CD4-positive, alpha-beta T cell treated with Interferon gamma for 1 hour (primary cell): ENCODE measurements around the gene PRKAG3.

ENCODE experiments used
- DNase-seq: peaks from one replicate; pipeline ENCODE4 v3.0.0-alpha.2; 2020

The PRKAG3 gene

DNA sequence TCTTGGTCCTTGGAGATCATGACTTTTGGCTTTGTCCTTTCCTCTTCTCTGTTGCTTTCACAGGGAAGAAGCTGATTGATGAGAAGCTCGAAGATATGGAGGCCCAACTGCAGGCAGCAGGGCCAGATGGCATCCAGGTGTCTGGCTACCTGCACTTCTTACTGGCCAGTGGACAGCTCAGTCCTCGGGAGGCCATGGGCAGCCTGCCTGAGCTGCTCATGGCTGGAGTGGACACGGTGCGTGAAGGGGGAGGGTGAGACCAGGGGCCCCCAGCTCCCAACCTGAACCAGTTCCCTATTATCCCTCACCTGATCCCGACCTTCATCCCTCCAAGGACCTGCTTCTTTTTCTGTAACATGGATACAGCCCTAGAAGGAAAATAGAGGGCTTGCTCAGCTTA, 18.7 kb downstream of the PRKAG3 start:
- DNase-seq = no peak

- DNase-seq = no peak
Observed at GRCh38 chr2:218812096-218812815, 19.3 kb downstream of the PRKAG3 start.

GRCh38 chr2:218811382-218811781, 20.2 kb downstream of the PRKAG3 start:
- DNase-seq = no peak

GRCh38 chr2:218810256-218810655, 21.3 kb downstream of the PRKAG3 start:
- DNase-seq = no peak

- no peak for DNase-seq
Observed at GRCh38 chr2:218809515-218809914, 22.1 kb downstream of the PRKAG3 start.

GRCh38 chr2:218807626-218808025, 24.0 kb downstream of the PRKAG3 start:
- no peak for DNase-seq

DNA sequence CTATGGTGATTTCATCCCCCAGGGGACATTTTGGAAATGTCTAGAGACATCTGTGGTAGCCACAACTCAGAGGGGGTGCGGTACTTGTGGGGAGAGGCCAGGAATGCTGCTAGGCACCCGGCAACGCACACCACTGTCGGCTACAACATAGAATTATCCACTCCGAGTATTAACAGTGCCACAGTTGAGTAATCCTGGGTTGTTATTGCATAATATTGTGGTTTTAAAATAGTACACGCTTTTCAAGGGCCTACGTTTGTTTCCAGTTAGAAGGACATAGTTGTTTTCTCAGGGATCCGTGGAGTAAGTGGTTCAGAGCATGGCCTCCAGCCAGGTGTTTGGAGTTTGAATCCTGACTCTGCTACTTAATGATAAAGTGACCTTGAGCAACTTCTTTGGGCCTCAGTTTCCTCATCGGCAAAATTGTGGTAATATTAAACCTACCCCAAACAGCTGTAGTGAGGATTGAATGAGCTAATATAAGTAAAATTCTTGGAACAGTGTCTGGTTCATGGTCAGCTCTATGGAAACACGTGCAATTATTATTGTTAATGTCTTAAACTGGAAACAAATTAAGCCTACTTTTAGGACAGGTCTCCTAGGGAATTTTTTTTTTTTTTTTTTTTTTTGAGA, 25.1 kb downstream of the PRKAG3 start:
- DNase-seq = no peak

- no peak for DNase-seq
Observed at GRCh38 chr2:218805627-218806026, 26.0 kb downstream of the PRKAG3 start.

GRCh38 chr2:218804817-218805216, 26.8 kb downstream of the PRKAG3 start:
- no peak for DNase-seq

DNA sequence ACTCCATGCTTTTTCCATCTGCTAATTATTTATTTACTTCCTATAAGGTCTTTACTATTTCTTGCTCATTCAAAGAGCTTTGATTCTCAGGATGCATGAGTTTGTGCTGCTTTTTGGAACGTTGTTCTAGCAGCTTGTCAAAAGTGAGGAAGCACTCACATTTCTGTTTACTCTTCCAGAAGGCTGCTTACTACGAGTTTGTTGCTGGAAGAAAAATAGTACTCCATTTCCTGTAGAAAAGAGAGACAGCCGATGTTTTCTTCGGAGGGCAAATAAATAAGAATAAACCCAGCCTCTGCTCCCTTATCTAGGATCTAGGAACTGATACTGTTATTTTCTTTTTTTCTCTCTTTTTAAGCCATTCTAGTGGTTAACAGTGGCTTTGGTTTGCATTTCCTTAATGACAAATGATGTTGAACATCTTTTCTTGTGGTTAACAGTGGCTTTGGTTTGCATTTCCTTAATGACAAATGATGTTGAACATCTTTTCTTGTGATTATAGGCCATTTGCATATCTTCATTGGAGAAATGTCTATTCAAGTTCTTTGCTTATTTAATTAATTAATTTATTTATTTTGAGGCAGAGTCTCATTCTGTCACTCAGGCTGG, 29.1 kb downstream of the PRKAG3 start:
- no peak for DNase-seq

- no peak for DNase-seq
Observed at GRCh38 chr2:218799990-218800389, 31.6 kb downstream of the PRKAG3 start.

DNA sequence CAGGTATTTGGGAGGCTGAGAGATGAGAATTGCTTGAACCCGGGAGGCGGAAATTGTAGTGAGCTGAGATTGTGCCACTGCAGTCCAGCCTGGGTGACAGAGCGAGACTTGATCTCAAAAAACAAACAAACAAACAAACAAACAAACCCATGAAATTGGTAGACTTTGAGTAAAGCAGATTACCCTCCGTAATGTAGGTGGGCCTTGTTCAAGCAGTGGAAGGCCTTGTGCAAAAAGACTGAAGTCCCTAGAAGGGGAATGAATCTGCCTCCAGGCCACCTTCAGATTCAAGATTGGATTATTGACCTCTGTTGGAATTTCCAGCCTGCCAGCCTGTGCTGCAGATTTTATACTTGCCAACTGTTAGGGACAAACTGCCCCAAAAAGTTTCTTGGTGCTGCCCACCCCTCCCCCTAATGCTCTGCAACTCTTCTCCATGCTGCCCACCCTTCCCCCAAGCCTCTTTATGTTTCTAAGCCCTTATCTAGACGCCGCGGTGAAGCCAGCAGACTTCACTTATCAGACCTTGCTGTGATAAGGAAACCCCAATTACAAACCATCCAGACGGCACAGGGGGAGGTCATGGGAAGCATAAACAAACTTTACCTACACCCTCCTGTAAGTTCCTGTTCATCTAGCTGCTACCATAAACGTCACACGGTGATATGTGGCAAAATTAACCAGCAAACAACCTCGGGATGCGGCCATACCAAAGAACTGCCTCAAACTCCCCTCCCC, 32.7 kb downstream of the PRKAG3 start:
- DNase-seq = no peak

DNA sequence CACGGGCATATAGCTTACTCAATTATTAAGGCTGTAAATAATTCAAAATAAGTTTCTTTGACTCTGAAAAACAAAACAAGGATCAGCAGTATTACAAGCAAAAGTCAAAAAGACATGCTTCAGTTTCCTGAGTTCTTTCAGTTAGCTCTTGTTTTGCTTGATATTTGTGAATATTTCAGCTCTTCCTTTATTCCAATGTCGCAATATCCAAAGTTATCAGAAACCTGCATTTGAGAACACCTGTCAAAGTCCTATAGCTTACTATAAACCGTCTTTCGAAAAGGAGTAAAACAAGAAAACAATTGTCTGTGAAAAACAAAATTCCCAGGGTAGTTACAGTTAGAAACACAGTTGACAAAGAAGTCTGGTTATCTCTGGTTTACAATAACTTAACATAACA, 34.9 kb downstream of the PRKAG3 start:
- no peak for DNase-seq

GRCh38 chr2:218792433-218792832, 39.2 kb downstream of the PRKAG3 start:
- DNase-seq = no peak

DNA sequence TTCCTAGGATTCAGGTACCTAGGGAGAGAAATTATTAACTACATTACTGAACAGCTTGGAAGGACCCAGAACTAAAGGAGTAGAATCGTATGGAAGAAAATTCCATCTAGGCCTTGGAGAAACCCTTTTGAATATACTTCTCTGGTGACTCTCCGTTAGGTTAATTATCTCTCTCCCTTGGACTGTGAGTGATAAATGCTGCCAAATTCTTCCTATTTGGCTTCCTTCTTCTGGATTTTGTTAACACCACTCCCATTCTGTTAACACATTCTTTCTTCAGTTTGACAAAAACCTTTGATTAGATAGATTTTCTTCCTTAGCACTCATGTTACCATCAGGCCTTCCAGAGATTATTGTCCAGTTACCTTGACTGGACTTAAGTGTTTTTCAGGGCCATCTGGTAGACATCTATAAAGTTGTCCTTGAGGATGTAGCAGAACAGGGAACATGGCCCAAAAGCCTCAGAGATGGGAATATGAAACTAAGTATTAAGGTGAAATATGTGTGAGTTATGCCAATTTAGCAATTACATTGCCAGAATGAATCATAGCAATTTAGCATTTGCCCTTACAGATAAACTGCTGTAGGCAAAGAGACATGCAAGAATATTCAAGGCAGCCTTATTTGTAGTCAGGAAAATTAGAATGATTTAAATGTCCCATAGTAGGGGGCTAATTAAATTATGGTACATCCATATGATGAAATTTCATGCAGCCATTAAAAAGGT, 42.9 kb downstream of the PRKAG3 start:
- DNase-seq = no peak

GRCh38 chr2:218786133-218786532, 45.5 kb downstream of the PRKAG3 start:
- no peak for DNase-seq

- DNase-seq = no peak
Observed at GRCh38 chr2:218785103-218785502, 46.5 kb downstream of the PRKAG3 start.

GRCh38 chr2:218783688-218784087, 47.9 kb downstream of the PRKAG3 start:
- no peak for DNase-seq

GRCh38 chr2:218782528-218782844, 49.1 kb downstream of the PRKAG3 start:
- no peak for DNase-seq

DNA sequence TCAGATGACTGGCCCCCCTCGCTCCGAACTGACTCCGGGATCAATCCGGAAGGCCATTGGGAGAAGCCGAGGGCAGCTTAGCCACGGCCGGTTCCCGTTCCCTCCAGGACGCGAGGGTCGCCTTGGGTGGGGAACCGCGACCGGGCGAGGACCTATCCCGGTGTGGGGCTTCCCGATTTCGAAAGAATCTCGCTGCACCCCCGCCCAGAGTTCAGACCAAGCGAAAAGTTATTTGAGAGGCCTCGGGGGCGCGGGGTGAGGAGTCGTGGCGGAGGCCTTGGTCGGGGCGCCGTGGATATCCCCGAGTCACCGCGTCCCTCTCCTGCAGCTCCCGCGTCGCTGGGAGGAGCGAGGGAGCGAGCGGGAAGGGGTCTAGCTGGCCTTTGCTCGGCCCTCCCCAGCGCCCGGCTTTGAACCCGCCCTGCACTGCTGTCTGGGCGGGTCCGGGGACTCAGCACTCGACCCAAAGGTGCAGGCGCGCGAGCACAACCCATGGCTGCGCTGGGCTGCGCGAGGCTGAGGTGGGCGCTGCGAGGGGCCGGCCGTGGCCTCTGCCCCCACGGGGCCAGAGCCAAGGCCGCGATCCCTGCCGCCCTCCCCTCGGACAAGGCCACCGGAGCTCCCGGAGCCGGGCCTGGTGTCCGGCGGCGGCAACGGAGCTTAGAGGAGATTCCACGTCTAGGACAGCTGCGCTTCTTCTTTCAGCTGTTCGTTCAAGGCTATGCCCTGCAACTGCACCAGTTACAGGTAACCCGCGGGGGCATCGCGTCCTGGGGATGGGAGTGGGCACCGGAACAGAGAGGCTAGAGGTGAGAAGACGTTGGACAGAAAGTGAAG, 49.7 kb downstream of the PRKAG3 start, which contains the start of gene CYP27A1:
CYP27A1 (plus strand) TSS at position 457 of the 837 bp plus-strand sequence; CDS start at position 493, 36 bp downstream.
- DNase-seq = no peak

DNA sequence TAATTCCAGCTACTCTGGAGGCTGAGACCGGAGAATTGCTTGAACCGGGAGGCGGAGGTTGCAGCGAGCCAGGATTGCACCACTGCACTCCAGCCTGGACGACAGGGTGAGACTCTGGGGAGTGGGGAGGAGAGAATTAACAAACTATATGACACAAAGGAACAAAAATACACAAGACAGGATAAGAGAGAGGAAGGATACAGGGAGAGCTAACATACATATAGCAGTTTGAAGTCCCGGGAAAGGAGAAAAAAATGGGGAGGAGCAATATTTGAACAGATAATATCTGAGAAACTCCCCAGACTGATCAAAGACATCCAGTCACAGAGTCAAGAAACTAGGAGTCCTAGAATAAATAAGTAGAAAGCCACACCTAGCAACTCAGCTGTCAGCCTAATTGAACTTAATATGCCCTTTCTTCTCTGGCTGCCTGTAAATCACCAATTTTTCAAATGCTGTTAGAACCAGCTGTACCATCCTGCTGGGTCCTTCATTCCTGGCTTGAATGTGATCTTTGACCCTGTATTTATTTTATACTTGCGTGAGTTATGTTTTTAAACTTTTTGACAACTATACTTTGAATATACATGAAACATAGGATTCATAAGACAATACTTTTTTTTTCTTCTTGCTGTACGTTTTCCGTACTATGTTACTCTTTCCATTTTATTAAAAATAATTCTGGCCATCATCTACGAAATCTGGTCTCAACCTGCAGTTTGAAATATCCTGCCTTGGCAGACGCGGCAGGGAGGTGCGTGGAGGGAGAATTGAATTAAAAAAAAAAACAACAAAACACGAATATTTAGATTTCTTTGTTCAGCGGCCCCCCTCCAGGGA, 50.5 kb downstream of the PRKAG3 start:
- no peak for DNase-seq
